H1 (cell line): ENCODE results near the gene CROCC. TPM values are rescaled to one million over a fixed set of nuclear protein-coding genes. Genes with fewer than 3 reads are reported as not detected.

Experiments used
- CTCF ChIA-PET: fragments of 300-600 bp; sonication (Branson Sonifier 250); formaldehyde crosslinking; loops from one replicate; lab custom pipeline; 2021; ENCODE audit not compliant: partially characterized antibody; lab: Charles Lee
- POLR2A ChIA-PET: fragments of 300-600 bp; sonication (Branson Sonifier 250); formaldehyde crosslinking; loops from one replicate; lab custom pipeline; 2021; ENCODE audit warnings: inconsistent platforms; ENCODE audit not compliant: partially characterized antibody; lab: Charles Lee
- DNase-seq, 2 experiments: peaks; one replicate each; pipeline versions ENCODE4 v3.0.0 to v3.0.0-alpha.2; 2010 to 2022; ENCODE audit warnings: low spot score in 2 of 2, low read depth in 1 of 2, mixed read lengths in 1 of 2
- FAIRE-seq: peaks from 2 replicates; lab custom pipeline; 2011; peaks lifted over from hg19 to GRCh38; lab: Jason Lieb, UNC
- H2AFZ ChIP-seq: 2 replicates; pipeline ENCODE4 v1.8.1; 2012; ENCODE audit warnings: low read length, inconsistent platforms
- H2AK5ac ChIP-seq: 2 replicates; pipeline ENCODE4 v1.6.1; 2013; ENCODE audit warnings: low read depth, low read length
- H2BK120ac ChIP-seq: replicated peaks from 2 replicates; pipeline ENCODE3; 2013; ENCODE audit warnings: low read depth, low read length, inconsistent platforms
- H2BK12ac ChIP-seq: 2 replicates; pipeline ENCODE4 v1.6.1; 2013; ENCODE audit warnings: low read depth, low read length
- H2BK15ac ChIP-seq: 2 replicates; pipeline ENCODE4 v1.6.1; 2013; ENCODE audit warnings: low read length
- H2BK20ac ChIP-seq: 2 replicates; pipeline ENCODE4 v1.6.1; 2013; ENCODE audit warnings: low read length
- H2BK5ac ChIP-seq: 2 replicates; pipeline ENCODE4 v1.6.1; 2013; ENCODE audit warnings: low read depth, low read length
- H3K14ac ChIP-seq: 2 replicates; pipeline ENCODE4 v1.6.1; 2013; ENCODE audit warnings: inconsistent platforms; ENCODE audit not compliant: insufficient read length
- H3K18ac ChIP-seq: 2 replicates; pipeline ENCODE4 v1.6.1; 2013; ENCODE audit warnings: low read length; ENCODE audit errors: extremely low read depth
- H3K23ac ChIP-seq: 2 replicates; pipeline ENCODE4 v1.6.1; 2013; ENCODE audit warnings: inconsistent platforms; ENCODE audit not compliant: insufficient read length
- H3K23me2 ChIP-seq: 2 replicates; pipeline ENCODE4 v1.6.1; 2013; ENCODE audit warnings: low read depth, low read length
- H3K27ac ChIP-seq: 2 replicates; pipeline ENCODE4 v1.6.1; 2011; ENCODE audit warnings: low read depth, low read length, inconsistent platforms
- H3K27me3 ChIP-seq, 4 experiments: replicated peaks in 1 of 4; 1 replicate in 1 of 4; 2 replicates in 3 of 4; pipeline versions ENCODE4 v1.6.1 to v1.8.1; 2011 to 2013; ENCODE audit warnings: low read length in 3 of 4, mild to moderate bottlenecking in 3 of 4, inconsistent platforms in 2 of 4, mixed read lengths in 2 of 4, moderate library complexity in 1 of 4; ENCODE audit not compliant: control insufficient read depth in 3 of 4, insufficient read depth in 3 of 4; ENCODE audit errors: extremely low read depth in 1 of 4
- H3K36me3 ChIP-seq, 4 experiments: 2 replicates each; pipeline versions ENCODE4 v1.6.1 to v1.8.1; 2011 to 2013; ENCODE audit warnings: mild to moderate bottlenecking in 4 of 4, low read length in 3 of 4, moderate library complexity in 2 of 4, control low read depth in 1 of 4, inconsistent platforms in 1 of 4; ENCODE audit not compliant: insufficient read depth in 4 of 4, control insufficient read depth in 2 of 4
- H3K4ac ChIP-seq: replicated peaks from 2 replicates; pipeline ENCODE3; 2013; ENCODE audit warnings: low read length, low read depth, mixed read lengths, inconsistent platforms; ENCODE audit not compliant: insufficient read length
- H3K4me1 ChIP-seq, 4 experiments: replicated peaks in 1 of 4; 1 replicate in 1 of 4; 2 replicates in 3 of 4; pipeline versions ENCODE4 v1.6.1 to v1.8.1; 2011 to 2013; ENCODE audit warnings: low read length in 3 of 4, inconsistent platforms in 2 of 4, mixed read lengths in 1 of 4; ENCODE audit not compliant: insufficient read depth in 4 of 4, control insufficient read depth in 3 of 4
- H3K4me2 ChIP-seq, 2 experiments: 2 replicates each; pipeline versions ENCODE4 v1.6.1 to v1.8.1; 2011 to 2013; ENCODE audit warnings: low read depth in 2 of 2, low read length in 2 of 2, control low read depth in 1 of 2, inconsistent platforms in 1 of 2, mild to moderate bottlenecking in 1 of 2; ENCODE audit not compliant: insufficient read depth in 1 of 2
- H3K4me3 ChIP-seq, 4 experiments: fragments of 200-600, 300-600 bp in 1 of 4; sonication (generic), shearing (Covaris generic), sonication (Bioruptor Twin) in 1 of 4; 2 replicates each; pipeline versions ENCODE4 v1.5.1 to v1.8.1; 2011 to 2016; ENCODE audit warnings: low read length in 4 of 4, low read depth in 3 of 4, control low read depth in 2 of 4, inconsistent platforms in 2 of 4, mild to moderate bottlenecking in 2 of 4, mixed read lengths in 1 of 4, moderate library complexity in 1 of 4; ENCODE audit not compliant: insufficient read depth in 2 of 4; ENCODE audit errors: extremely low read depth in 1 of 4
- H3K56ac ChIP-seq: replicated peaks from 2 replicates; pipeline ENCODE3; 2013; ENCODE audit warnings: low read depth, mild to moderate bottlenecking, mixed read lengths, low read length, inconsistent platforms; ENCODE audit not compliant: insufficient read length
- H3K79me1 ChIP-seq: 2 replicates; pipeline ENCODE4 v1.6.1; 2013; ENCODE audit warnings: low read depth, low read length, control low read depth
- H3K79me2 ChIP-seq, 2 experiments: 2 replicates each; pipeline versions ENCODE4 v1.6.1 to v1.8.1; 2012 to 2013; ENCODE audit warnings: low read length in 2 of 2, mild to moderate bottlenecking in 2 of 2, inconsistent platforms in 1 of 2; ENCODE audit not compliant: insufficient read depth in 2 of 2, control insufficient read depth in 1 of 2
- H3K9ac ChIP-seq, 4 experiments: replicated peaks in 1 of 4; 1 replicate in 1 of 4; 2 replicates in 3 of 4; pipeline versions ENCODE4 v1.6.1 to v1.8.1; 2011 to 2013; ENCODE audit warnings: low read depth in 3 of 4, low read length in 3 of 4, control low read depth in 2 of 4, mild to moderate bottlenecking in 2 of 4, moderate library complexity in 2 of 4, inconsistent platforms in 1 of 4; ENCODE audit errors: extremely low read depth in 1 of 4
- H3K9me3 ChIP-seq, 2 experiments: 2 replicates each; pipeline versions ENCODE4 v1.6.1 to v1.8.1; 2012 to 2013; ENCODE audit warnings: mild to moderate bottlenecking in 2 of 2, moderate library complexity in 2 of 2, control low read depth in 1 of 2, inconsistent platforms in 1 of 2, low read depth in 1 of 2, low read length in 1 of 2, mixed read lengths in 1 of 2; ENCODE audit not compliant: insufficient read depth in 2 of 2
- H4K20me1 ChIP-seq, 2 experiments: replicated peaks in 1 of 2; 2 replicates each; pipeline versions ENCODE3 to v1.8.1; 2011 to 2013; ENCODE audit warnings: inconsistent platforms in 2 of 2, low read length in 2 of 2, mild to moderate bottlenecking in 1 of 2; ENCODE audit not compliant: insufficient read depth in 2 of 2, control insufficient read depth in 1 of 2
- H4K5ac ChIP-seq: 2 replicates; pipeline ENCODE4 v1.6.1; 2013; ENCODE audit warnings: low read length, low read depth, mixed read lengths, inconsistent platforms; ENCODE audit not compliant: insufficient read length
- H4K8ac ChIP-seq: 2 replicates; pipeline ENCODE4 v1.8.0; 2013; ENCODE audit warnings: mild to moderate bottlenecking, moderate library complexity, low read length, inconsistent platforms; ENCODE audit not compliant: insufficient read depth; ENCODE audit errors: extremely low read depth
- H4K91ac ChIP-seq: replicated peaks from 2 replicates; pipeline ENCODE3; 2013; ENCODE audit warnings: low read length, mixed read lengths, inconsistent platforms; ENCODE audit not compliant: insufficient read length
- ATF3 ChIP-seq: IDR thresholded peaks from 2 replicates; pipeline ENCODE4 v1.6.1; 2011; ENCODE audit warnings: low read depth, mild to moderate bottlenecking, low read length; ENCODE audit not compliant: insufficient read depth
- BRCA1 ChIP-seq: IDR thresholded peaks from 2 replicates; pipeline ENCODE4 v1.6.1; 2012; ENCODE audit warnings: low read depth, low read length, improper control_type of control experiment
- E2F6 ChIP-seq: IDR thresholded peaks from 2 replicates; pipeline ENCODE4 v1.6.1; 2012; ENCODE audit warnings: inconsistent platforms
- EGR1 ChIP-seq: IDR thresholded peaks from 2 replicates; pipeline ENCODE4 v1.6.1; 2011; ENCODE audit warnings: low read depth, low read length, borderline replicate concordance
- EZH2 ChIP-seq: fragments of 200-600 bp; sonication (generic); IDR thresholded peaks from 2 replicates; pipeline ENCODE4 v1.7.1; 2012; ENCODE audit warnings: low read depth, mild to moderate bottlenecking, moderate library complexity, low read length, inconsistent platforms; ENCODE audit not compliant: severe bottlenecking
- KDM4A ChIP-seq: IDR thresholded peaks from one replicate; pipeline ENCODE4 v1.7.1; 2012; ENCODE audit warnings: low read depth, mild to moderate bottlenecking, moderate library complexity, low read length, inconsistent platforms; ENCODE audit not compliant: severe bottlenecking
- PHF8 ChIP-seq: fragments of 200-600 bp; sonication (generic); conservative IDR thresholded peaks from 2 replicates; pipeline ENCODE4 v1.7.1; 2012; ENCODE audit warnings: low read depth, mild to moderate bottlenecking, inconsistent platforms, low read length, moderate library complexity
- SAP30 ChIP-seq: fragments of 300-600 bp; sonication (generic); IDR thresholded peaks from 2 replicates; pipeline ENCODE4 v1.7.1; 2012; ENCODE audit warnings: low read length, moderate library complexity, mild to moderate bottlenecking, inconsistent platforms; ENCODE audit not compliant: insufficient read depth, insufficient replicate concordance
- TBP ChIP-seq: IDR thresholded peaks from 2 replicates; pipeline ENCODE4 v1.6.1; 2011; ENCODE audit warnings: low read depth, low read length, improper control_type of control experiment
- YY1 ChIP-seq: IDR thresholded peaks from 2 replicates; pipeline ENCODE4 v1.6.1; 2011; ENCODE audit warnings: low read depth, mild to moderate bottlenecking, low read length
- WGBS, 2 experiments: shearing (Covaris generic) in 1 of 2; methylation state at CpG; one replicate each; pipeline versions ENCODE4 v1.1.6 to v1.1.7; 2013 to 2015; ENCODE audit warnings: low lambda C conversion rate in 2 of 2, mixed read lengths in 2 of 2, inconsistent platforms in 1 of 2, low coverage in 1 of 2, missing lambda C conversion rate in 1 of 2; ENCODE audit not compliant: insufficient replicate concordance in 2 of 2, insufficient coverage in 1 of 2, insufficient read length in 1 of 2; ENCODE audit errors: extremely low coverage in 1 of 2, missing lambda C conversion rate in 1 of 2; 5-methylcytosine and 5-hydroxymethylcytosine counted together
- polyA plus RNA-seq, 7 experiments: library from polyadenylated mRNA; depleted of rRNA in 3 of 7; stranded (reverse) in 5 of 7; unstranded in 2 of 7; fragments of >200 nt in 5 of 7; fragments of 200-250 nt in 2 of 7; gene quantifications; 1 replicate in 5 of 7; 2 replicates in 1 of 7; 4 replicates in 1 of 7; pipeline versions ENCODE4 v1.2.1 to v1.2.3, GENCODE V29; 2011 to 2013; ENCODE audit warnings: missing spikeins in 2 of 7, mixed read lengths in 2 of 7
- total RNA-seq: library from RNA; stranded (reverse); fragmentation: NEBNext Ultra II Directional; extraction: Animal tissue kit (Norgen Biotek cat#: 25700); gene quantifications from 2 replicates; pipeline ENCODE4 v1.2.1, GENCODE V29; 2021

CROCC gene
- total and polyA plus RNA-seq, 2 of the 8 experiments (the other 6 are each of a cell fraction or from before 2014, with no cell fraction given), result 12.1 to 39.5 TPM

GRCh38 chr1:16975838-16976237 is 54.1 kb downstream of the CROCC start:
- H4K5ac ChIP-seq, result no peak overlapping the region
- no peak overlapping the region for H3K4me2 ChIP-seq
- H3K79me1 ChIP-seq, result peaks cover 12% of the 10 kb centered on the region
- H4K91ac ChIP-seq, result no peak overlapping the region
- DNase-seq (no peak), FAIRE-seq (no peak)
- peaks cover 13 to 31% of the 10 kb centered on the region in 2 experiments for H4K20me1 ChIP-seq
- peaks cover 9 to 35% (median 22%) of the 10 kb centered on the region in 4 experiments for H3K36me3 ChIP-seq
- 0 out of 7 replicates have a peak, but pooled peaks cover 0 to 1% (median 0%) of the 10 kb centered on the region in 4 experiments for H3K27me3 ChIP-seq
- H3K27ac ChIP-seq, result no peak overlapping the region
- no peak overlapping the region for H3K9ac ChIP-seq
- H3K4ac ChIP-seq, result no peak overlapping the region
- H2BK20ac ChIP-seq, result no peak overlapping the region
- H3K56ac ChIP-seq, result no peak overlapping the region
- H3K4me3 ChIP-seq, result no peak overlapping the region
- H2BK120ac ChIP-seq, result no peak overlapping the region
- H3K18ac ChIP-seq, result no peak overlapping the region
- H3K23me2 ChIP-seq, result peaks cover 8% of the 10 kb centered on the region
- peaks cover 0 to 29% (median 17%) of the 10 kb centered on the region in 4 experiments; a peak in 6 of 7 replicates for H3K4me1 ChIP-seq
- no peak overlapping the region for H3K14ac ChIP-seq
- 0 out of 2 replicates have a peak overlapping the region, but pooled peaks have one; percentile 16 for H2BK5ac ChIP-seq
- no peaks in the 10 kb centered on the region for H3K9me3 ChIP-seq
- 89% methylated on average over 14 of the region's 14 CpGs; no CpG with 5 or more reads in 1 of the 2 experiments for WGBS, 2 experiments
- H2BK15ac ChIP-seq, result no peak overlapping the region
- H3K23ac ChIP-seq, result no peak overlapping the region
- POLR2A ChIA-PET, result interaction anchor here (0.7 to 2.3 kb wide), 12 partner anchors 8 to 52 kb away, joined by 3 to 15 read pairs (median 5); partner anchors contain the start of gene ATP13A2
- H2AFZ ChIP-seq, result no peak overlapping the region
- H2AK5ac ChIP-seq, result no peak overlapping the region
- peaks cover 0 to 27% of the 10 kb centered on the region in 2 experiments; a peak in 2 of 4 replicates for H3K79me2 ChIP-seq
- CTCF ChIA-PET, result interaction anchor here (0.6 to 2.3 kb wide), 14 partner anchors 9 to 449 kb away, joined by 3 to 23 read pairs (median 4); no protein-coding TSS in a partner anchor
- H4K8ac ChIP-seq, result peak overlapping the region; percentile 45; the same call in 1 of the 2 replicates
- no peak overlapping the region for H2BK12ac ChIP-seq
- TF ChIP-seq ATF3 (no peak), EGR1 (no peak), KDM4A (no peak), YY1 (no peak), TBP (no peak), PHF8 (no peak), EZH2 (no peak), E2F6 (no peak), SAP30 (no peak), BRCA1 (no peak)
